Measurements from ENCODE around the gene STUB1. TPM values are rescaled to one million over a fixed set of nuclear protein-coding genes. Genes with fewer than 3 reads are reported as not detected.

STUB1 gene
- total RNA-seq (2022; extraction: Qiagen RNA extraction), result 84.0 to 122 TPM (median 114 TPM) in 5 replicates

GRCh38 chr16:679814-680624 lies at the start of gene STUB1:
TSS of gene STUB1 (plus strand) at chr16:680410. CDS start at chr16:680526, 116 bp downstream.

GRCh38 chr16:630815-631405 lies 49.3 kb upstream of the STUB1 start, which contains the start of gene WFIKKN1:
TSS of gene WFIKKN1 (plus strand) at chr16:630985. CDS start at chr16:631254, 269 bp downstream.

GRCh38 chr16:636206-637080 lies 43.8 kb upstream of the STUB1 start, which contains the start of gene METTL26:
TSS of gene METTL26 (minus strand) at chr16:636305. CDS start at chr16:636290, 15 bp downstream.

GRCh38 chr16:641326-642188 lies 38.7 kb upstream of the STUB1 start, which contains the start of gene MCRIP2:
TSS of gene MCRIP2 (plus strand) at chr16:641828. CDS start at chr16:641992, 164 bp downstream.

GRCh38 chr16:648781-649589 lies 31.2 kb upstream of the STUB1 start, which contains the start of gene WDR90:
TSS of gene WDR90 (plus strand) at chr16:649365. CDS start at chr16:649417, 52 bp downstream.

GRCh38 chr16:667780-668518 lies 12.3 kb upstream of the STUB1 start, which contains the start of gene RHOT2:
TSS of gene RHOT2 (plus strand) at chr16:668132. CDS start at chr16:668200, 68 bp downstream.

GRCh38 chr16:674968-675883 lies 5.0 kb upstream of the STUB1 start, which contains the start of gene RHBDL1:
TSS of gene RHBDL1 (plus strand) at chr16:675671. CDS start at chr16:675791, 120 bp downstream.

GRCh38 chr16:684071-684794 lies 4.0 kb downstream of the STUB1 start, which contains the start of gene JMJD8:
TSS of gene JMJD8 (minus strand) at chr16:684334. CDS start at chr16:684319, 15 bp downstream.

GRCh38 chr16:705431-706188 lies 25.4 kb downstream of the STUB1 start, which contains the start of gene FBXL16:
TSS of gene FBXL16 (minus strand) at chr16:705801. CDS start at chr16:697405, 8,396 bp downstream.

GRCh38 chr16:714558-715476 lies 34.6 kb downstream of the STUB1 start, which contains the start of gene METRN:
TSS of gene METRN (plus strand) at chr16:715118. CDS start at chr16:715290, 172 bp downstream.

GRCh38 chr16:720990-721764 lies 41.0 kb downstream of the STUB1 start, which contains the start of gene ANTKMT:
TSS of gene ANTKMT (plus strand) at chr16:721146. CDS start at chr16:721275, 129 bp downstream.

GRCh38 chr16:726438-727290 lies 46.5 kb downstream of the STUB1 start, which contains the start of the genes CCDC78 and HAGHL:
TSS of gene CCDC78 (minus strand) at chr16:726443. CDS start at chr16:726367, 76 bp downstream.
TSS of gene HAGHL (plus strand) at chr16:727106. CDS start at chr16:727510, 404 bp downstream.

All from A549 treated with dexamethasone at 1 μM for 4 hours (cell line).